NCI-H146 treated with DMSO at 0.1 percent for 48 hours (cell line): ENCODE data around the gene MAP3K6.

Source experiments
- DNase-seq: peaks from one replicate; lab custom pipeline; 2025; ENCODE audit not compliant: unreplicated experiment; lab: John Stamatoyannopoulos, UW

Gene MAP3K6

DNA sequence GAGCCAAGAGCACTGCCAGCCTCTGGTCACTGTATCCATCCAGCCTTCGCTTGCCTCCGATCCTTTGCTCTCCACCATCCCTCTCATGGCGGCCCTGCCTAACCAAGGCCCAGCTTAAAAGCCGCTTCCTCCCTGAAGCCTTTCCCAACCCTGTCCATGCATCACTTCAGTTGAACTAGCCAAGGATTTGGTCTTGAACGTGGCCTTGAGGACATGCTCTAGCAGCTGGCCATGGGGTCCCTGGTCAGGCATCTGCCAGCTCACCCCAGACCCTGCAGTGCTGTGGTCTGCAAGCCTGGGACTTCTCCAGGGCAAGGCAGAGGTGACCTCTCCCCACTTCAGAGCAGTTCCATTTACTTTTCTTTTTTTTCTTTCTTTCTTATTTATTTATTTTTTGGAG, 30.0 kb downstream of the MAP3K6 start:
- DNase-seq = no peak

DNA sequence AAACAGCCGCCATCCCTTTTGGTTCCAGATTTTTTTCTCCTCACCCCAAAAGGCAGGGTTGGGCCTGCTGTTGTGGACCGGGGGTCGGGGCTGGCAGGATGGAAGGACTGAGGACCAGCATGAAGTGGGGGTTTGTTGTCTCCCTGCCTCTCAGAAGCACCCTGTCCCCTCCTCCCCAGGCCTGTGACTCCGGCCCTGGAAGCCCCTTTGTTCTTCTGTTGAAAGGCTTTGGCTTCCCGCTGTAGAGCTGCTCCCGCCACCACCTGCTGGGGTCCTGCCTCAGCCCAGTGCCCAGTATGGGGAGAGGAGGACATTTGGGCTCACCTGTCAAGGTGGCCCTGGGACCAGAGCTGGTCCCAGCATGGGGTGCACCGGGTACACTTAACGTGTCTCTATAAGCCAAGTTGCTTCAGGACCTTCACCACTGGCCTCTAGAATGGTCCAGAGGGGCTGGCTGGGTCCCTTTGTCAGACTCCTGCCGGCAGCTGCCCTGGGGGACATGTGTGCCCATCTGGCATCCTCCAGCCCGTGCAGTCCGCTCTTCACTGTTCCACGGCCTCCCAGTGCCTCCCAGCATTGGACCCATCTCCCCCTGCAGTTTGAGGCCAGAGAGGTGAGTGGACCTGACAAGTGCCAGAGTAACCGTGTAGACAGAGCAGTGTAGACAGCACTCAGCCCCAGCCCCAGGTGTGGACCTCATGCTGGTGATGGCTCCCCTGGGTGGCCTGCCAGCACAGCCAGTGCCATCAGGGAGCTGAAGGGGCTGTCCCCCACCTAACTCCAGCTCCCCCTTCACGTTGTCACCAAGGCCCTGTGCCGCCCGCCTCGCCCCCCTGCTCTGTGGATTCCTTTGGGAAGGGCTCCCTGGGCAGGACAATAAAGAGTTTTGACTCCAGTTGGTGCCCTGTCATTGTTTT, 31.0 kb downstream of the MAP3K6 start:
- no peak for DNase-seq

DNA sequence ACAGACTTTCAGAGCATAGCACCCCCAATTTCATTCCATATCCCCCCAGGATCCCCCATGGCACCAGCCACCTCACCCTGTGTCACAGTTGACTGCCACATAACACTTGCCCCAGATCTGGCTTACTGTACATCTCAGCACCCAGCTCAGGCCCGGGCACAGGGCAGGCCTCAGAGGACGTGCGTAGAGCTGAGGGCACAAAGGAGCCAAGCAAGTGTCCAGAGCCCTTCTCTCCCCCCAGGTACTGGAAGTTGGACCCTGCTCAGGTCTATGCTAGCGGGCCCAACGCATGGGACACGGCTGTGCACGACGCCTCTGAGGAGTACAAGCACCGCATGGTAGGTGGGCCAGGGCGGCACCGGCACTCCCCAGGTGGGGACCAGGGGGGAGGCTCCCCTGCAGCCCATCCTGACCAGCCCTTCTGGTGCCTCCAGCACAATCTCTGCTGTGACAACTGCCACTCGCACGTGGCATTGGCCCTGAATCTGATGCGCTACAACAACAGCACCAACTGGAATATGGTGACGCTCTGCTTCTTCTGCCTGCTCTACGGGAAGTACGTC, 33.0 kb downstream of the MAP3K6 start:
- DNase-seq = no peak

DNA sequence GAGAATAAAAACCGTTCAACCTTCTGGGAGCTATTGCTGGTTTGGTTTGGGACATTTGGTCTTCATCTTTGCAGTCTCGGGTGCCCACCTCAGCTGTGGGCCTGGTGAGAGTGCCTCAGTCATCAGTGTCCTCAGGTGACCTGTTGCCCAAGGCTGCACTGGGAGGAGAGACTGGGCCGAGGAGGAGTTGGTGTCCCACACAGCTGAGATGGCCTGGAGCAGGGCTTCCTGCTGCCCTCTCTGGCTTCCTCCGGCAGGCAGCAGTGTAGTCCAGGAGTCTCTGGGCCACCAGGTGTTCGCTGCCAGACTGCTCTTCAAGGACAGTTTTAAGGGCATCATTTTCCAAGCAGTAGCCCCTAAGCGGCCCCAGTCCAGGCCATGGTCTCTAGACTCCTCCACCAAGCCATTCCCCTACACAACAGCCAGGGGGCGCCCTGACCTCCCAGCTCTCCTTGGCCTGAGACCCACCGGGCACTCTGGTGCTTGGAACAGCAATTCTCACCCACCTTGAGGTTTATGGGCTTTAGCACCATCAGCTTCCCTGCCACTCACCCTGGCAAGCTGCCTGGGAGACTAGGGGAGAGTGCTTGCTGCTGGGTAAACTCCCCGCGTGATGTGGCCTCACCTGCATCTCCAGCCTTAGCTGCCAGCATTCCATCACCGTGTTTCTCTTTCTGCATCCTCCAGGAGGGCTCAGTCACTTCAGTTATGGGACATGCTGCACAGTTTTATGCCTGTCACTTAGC, 34.1 kb downstream of the MAP3K6 start:
- no peak for DNase-seq

DNA sequence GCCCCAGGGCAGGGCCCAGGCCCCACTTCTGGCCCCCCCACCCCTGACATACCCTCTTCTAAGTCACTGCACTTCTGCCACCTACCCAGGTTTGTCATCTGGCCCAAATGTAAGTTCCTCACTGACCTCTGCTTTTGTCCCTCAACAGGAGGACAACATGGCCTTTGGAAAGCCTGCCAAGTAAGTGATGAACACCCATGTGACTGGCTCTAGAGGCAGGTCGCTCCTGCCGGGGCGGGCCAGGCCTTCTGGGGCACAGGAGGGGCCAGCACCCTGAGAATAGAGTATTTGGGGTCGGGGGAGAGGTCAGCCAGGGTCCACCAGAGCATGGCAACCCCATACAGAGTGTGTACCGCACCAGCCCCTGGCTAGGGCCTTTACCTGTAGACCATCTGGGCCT, 34.8 kb downstream of the MAP3K6 start:
- DNase-seq = no peak

DNA sequence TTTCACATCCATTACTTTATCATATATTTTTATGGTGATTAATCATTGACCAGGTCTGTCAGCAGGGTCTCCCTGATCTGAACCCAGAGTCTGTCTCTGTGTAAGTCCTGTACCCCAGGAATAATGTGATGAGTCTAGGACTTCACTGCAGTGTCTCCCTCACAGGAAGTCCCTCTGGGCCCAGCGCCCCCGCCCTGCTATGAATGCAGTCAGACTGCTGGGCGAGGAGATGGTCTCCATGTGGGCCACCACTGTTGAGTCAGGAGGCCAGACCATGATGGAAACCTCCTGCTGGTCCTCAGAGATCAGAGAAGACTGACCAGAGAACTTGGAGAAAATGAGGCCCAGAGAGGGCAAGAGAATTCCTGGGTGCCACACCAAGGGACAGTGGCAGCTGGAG, 35.3 kb downstream of the MAP3K6 start:
- DNase-seq = no peak

DNA sequence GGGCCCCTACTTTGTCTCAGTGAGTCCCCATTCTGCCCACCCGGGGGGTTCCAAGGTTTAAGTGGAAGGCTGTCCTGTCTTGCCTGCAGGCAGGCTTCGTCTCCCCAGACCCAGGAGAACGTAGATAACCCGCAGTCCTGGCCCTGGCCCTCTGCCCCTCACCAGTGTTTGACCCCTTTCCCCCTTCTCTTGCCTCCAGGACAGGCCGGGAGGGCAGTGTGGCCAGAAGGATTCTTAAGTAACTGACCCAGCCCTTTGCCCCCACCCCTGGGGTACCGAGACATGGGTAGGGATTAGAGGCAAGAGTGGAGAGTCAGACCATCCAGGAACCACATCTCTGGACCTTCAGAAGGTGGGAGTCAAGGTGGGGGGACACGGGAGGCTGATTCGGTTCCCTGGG, 36.0 kb downstream of the MAP3K6 start:
- DNase-seq = no peak

DNA sequence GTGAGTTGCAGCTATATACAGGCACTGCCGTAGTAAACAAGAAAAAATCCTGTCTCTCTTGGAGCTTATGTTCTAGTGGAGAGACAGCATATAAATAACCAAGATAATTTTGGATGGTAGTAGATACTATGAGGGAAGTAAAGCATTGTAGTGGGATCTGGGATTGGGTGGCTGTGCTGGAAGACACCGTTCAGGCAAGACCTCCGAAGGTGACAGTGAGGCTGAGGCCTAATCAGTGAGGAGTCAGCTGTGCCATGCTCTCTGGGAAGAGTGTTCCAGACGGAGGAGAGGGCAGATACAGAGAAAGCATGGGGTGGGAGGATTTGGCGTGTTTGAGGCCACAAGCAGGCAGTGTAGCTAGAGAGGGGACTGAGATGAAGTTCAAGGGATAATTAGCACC, 38.8 kb downstream of the MAP3K6 start:
- no peak for DNase-seq

DNA sequence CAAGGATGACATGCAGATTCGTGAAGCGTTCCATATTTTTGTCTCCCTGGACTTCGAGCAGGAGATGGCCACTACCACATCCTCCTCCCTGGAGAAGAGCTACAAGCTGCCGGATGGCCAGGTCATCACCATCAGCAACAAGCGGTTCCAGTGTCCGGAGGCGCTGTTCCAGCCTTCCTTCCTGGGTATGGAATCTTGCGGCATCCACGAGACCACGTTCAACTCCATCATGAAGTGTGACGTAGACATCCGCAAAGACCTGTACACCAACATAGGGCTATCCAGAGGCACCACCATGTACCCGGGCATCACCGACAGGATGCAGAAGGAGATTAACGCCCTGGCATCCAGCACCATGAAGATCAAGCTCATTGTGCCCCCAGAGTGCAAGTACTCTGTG, 41.5 kb downstream of the MAP3K6 start:
- no peak for DNase-seq

DNA sequence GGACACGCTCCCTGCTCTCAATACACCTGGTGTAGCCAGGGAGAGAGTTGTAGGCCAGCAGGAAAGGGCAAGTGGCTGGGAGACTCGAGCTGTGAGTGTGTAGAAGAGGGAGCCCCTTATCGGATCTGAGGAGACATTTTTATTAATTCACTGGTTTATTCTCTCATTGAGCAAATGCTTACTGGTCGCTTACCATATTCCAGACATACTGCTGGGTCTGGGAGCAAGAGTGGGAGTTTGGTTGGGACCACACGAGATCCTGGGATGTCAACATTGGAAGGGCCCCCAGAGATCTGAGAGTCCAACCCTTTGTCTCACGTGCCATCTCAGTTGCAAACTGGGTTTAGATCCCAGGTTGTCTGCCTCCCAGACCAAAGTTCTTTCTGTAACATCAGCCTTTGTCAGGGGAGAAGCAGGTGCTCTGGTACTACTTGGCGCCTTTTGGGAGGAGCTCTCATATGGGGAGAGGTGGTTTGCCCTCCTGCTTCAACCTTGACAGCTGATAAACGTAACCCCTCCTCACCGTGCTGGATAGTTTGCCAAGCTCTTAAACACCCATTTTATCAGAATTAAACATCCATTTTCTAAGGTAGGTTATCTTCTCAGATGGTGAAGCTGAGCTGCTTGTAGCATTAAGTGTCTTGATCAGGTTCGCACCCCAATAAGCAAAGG, 44.1 kb downstream of the MAP3K6 start:
- no peak for DNase-seq

DNA sequence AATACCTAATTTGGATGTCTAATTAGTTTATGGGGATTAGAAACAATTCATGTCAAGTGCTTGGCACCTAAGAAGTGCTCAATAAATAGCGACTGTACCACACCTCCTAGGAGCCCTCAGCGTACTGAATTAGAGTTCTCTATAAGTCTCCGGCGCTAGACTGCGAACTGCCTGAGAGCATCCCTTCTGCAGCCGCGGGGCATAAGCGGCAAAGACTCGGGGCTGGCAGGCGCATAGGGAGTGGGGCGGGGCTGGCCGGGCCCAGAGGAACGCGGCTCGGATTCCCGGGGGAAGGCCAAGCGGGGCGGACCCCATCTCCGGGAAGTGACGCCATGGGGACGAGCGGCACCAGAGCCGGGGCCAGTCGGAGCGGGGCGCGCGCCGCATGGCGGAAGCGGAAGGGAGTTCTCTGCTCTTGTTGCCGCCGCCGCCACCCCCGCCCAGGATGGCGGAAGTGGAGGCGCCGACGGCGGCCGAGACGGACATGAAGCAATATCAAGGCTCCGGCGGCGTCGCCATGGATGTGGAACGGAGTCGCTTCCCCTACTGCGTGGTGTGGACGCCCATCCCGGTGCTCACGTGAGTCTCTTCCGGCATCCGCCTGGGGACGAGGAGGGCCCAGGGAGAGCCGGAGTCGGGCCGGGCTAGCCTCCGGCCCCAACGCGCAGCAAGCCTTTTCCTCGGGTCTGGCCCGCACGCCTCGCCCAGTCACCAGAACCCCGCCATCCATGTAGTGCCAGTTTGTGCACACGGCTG, 44.8 kb downstream of the MAP3K6 start, which contains the start of gene TMEM222:
Gene TMEM222, plus strand, starts transcription at position 351 of the 756 bp plus-strand sequence. Its CDS starts 35 bp downstream, at position 386.
- peak; percentile 84 for DNase-seq

DNA sequence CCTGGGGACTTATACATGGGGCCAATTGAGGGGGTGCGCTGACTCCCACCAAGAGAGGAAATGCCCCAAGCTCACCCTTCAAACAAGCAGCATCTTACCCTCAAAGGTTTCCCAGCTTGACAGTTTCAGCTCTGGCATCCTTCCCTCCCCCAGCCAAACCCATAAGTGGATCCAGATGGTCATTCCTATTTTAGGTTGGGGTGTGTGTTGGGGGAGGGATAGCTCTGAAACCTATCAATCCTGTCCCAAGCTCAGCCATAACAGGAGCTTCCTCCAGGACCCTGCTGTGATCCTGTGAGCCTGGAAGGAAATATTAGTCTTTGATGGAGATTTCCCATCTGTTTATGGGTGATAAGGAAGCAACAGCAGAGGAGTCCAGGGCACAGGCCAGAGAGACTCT, 48.2 kb downstream of the MAP3K6 start:
- no peak for DNase-seq

DNA sequence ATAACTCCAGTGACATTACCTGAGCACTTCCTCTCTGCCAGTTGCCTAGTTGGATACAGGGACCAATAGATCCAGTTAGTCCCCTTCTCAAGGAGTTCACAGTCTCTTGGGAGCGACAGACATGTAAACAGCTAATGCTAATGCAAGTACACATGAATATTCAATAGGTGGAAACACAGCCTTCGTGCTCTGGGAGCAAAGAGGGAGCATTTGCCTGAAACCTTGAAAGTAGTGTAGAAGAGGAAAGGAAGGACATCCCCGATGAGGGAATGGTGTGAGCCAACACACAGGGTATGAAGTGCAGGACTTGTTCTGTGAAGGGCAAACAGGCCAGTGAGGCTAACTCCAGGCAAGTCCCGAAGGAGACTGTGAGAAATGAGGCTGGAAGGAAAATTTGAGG, 48.6 kb downstream of the MAP3K6 start:
- DNase-seq = no peak

DNA sequence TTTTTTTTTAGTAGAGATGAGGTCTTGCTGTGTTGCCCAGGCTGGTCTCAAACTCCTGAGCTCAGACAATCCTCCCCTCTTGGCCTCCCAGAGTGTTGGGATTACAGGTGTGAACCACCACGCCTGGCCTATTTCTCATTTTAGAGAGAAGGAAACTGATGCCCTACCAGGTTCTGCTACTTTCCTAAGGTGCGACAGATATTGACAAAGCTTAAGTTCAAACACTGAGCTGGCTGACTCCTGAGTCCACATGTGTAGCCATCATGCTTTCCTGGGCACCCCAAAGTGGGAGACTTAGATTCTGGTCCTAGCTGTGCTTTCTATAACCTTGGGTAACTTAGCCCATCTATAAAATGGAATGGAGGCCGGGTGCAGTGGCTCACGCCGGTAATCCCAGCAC, 49.9 kb downstream of the MAP3K6 start:
- DNase-seq = no peak

DNA sequence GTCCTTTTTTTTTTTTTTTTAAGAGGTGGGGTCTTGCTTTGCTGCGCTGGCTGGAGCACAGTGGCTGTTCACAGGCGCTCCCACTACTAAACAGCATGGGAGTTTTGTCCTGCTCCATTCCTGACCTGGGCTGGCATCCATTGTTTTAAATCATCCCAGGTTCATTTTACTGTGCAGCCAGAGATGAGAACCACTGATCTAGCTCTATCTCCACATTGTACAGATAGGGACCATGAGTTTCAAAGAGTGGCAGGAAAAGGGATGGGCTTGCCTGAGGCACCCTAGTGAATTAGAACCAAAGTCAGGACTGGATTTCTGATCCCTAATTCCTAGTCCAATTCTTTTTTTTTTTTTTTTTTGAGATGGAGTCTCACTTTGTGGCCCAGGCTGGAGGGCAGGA, 52.0 kb downstream of the MAP3K6 start:
- no peak for DNase-seq

DNA sequence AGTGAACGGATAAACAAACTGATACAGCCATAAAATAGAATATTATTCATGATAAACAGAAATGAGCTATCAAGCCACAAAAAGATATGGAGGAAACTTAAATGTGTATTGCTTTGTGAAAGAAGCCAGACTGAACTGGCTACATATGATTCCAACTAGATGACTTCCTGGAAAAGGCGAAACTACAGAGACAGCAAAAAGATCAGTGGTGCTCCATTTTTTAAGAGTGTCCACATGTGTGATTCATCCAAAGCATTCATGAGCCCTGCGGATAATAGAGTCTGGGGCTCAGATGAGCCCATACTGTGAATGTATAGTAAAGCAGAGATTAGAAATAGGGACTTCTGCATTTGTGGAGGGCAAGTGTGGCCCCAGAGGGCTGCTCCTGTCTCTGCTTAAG, 52.6 kb downstream of the MAP3K6 start:
- no peak for DNase-seq

DNA sequence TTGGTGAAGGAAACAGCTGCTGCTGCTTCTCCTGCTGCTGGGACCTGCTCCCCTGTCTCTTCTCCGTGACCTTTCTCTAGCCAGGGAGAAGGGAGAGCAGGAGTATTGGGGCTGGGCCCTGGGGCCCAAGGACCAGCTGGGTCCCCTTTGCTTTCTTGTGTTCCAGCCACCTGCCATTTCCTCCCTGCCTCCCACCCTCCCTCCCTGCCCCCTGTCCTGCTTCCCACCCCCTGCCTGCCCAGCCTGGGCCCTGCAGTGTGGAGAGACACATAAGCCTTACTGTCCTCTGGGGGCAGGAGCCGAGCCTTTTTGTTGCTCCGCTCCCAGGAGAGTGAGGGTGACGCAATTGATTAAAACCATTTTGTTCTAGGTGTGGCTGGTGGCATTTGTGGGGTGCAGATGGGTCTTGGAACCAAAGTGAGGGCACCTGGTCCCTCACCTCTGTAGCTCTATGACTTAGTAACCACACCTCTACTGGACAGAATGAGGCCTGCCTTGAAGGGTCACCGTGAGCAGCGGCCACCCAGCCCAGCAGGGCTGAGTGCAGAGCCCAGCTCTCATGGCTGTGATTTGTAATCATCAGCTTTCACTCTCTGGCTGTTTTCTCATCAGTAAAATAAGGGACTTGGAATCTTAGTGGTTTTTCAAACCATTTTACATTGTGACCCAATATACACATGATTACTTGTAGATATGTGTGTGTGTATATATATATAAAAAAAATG, 58.7 kb downstream of the MAP3K6 start:
- no peak for DNase-seq

DNA sequence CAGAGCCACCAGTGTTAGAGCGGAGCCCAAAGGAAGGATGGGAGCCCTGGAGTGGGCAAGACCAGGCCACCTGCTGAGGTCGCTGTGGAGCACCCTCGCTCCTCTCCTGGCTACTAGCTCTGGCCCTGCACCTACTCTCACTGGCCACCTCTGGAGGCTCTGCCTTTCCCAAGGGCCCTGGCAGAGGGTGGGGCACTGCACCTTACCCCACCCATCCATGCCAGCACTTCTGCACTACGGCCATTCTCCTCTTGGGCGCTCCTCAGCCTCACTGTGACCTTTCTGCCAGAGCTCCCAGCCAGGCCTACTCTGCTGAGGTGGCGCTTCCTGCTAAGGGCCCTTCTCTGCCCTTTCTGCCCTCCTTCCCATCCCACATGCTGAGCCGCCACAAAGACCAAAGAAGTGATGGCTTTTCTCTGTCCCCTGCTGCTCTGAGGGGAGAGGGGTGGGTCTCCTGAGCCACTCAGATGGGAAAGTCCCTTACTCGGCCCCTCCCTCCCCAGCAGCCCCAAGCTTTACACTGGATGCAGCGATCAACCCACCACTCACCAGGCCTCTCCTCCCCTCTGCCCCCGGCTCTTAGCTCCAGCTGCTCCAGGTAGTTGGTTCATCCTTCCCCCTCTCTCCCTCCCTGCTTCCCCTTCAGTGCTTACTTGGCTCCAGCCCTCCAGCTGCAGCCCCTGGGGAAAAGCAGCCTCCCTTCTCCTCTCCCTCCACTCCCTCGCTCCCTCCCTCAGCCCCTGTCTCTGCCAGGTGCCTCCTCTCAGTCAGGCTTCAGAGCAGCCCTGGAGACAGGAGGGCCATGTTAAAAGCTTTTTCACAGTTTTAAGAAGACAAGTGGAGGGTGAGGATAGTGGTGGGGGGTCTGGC, 59.6 kb downstream of the MAP3K6 start:
- DNase-seq = no peak

DNA sequence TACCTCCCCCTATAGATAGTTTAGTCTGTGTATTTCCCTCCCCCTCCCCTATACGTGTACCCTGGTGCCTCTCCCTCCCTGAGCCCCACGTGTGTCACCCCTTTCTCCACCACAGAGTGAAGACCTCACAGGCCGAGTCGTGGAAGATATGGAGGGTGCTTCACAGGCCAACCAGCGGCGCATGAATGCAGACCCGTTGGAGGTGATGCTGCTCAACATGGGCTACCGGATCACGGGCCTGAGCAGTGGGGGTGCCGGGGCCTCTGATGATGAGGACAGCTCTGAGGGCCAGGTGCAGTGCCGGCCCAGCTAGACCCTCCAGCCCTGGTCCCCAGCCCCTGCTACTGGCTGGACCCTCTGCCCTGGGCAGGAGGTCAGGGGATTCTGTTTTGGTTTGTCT, 60.7 kb downstream of the MAP3K6 start:
- no peak for DNase-seq
